ENCODE data around the gene DLG2. TPM values are rescaled to one million over a fixed set of nuclear protein-coding genes. Genes with fewer than 3 reads are reported as not detected.

The DLG2 gene
- total and polyA plus RNA-seq, 4 donors, result 0.30 to 5.5 (median 0.68) TPM

DNA sequence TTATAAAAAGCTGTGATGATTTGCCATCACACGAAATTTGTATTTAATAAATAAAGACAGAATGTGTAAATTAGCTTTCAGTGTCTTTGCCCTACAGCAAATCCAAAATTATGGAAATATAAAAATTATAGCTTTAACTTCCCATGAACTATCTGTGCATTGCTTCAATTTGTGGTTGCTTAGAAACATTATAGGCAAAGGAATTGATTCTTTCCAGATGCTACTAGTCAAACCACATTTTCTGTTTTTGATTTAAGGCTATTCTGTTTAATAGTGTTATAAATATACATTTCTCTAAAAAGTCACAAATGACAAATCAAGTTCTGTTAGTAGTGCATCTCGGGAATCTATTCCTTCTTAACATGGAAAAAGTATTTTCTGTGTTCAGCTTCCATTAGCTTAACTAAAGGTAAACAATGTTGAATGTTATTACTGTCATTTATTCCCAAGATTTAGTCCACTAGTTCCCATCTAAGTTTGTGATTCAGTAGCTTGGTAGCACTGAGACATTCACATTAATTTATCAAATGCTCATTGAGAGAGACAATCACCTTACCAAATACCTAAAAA is 1254.7 kb downstream of the DLG2 start:
- Histone ChIP-seq H3K9ac (ENCODE audit: low read depth in 1 of 2, low read length in 2 of 2) (no peak overlapping the region), H3K4me3 (ENCODE audit: low read depth in 1 of 3, low read length in 3 of 3) (no peak overlapping the region), H3K27ac (ENCODE audit: low read depth in 1 of 2, low read length in 2 of 2) (no peak overlapping the region), H3K9me3 (ENCODE audit: control insufficient read depth in 4 of 4, low read length in 3 of 4) (no peaks in the 10 kb centered on the region), H3K4me1 (ENCODE audit: control insufficient read depth in 4 of 4, insufficient read depth in 4 of 4, low read length in 3 of 4) (no peaks in the 10 kb centered on the region), H3K36me3 (ENCODE audit: control insufficient read depth in 4 of 4, insufficient read depth in 3 of 4, low read depth in 1 of 4, low read length in 3 of 4) (no peaks in the 10 kb centered on the region), H3K27me3 (ENCODE audit: control insufficient read depth in 4 of 4, insufficient read depth in 4 of 4, low read length in 3 of 4) (no peaks in the 10 kb centered on the region)
- no peak for TF ChIP-seq HNF4A (conservative IDR thresholded peaks at IDR 0.05)
- no peak for TF ChIP-seq EGR1 (IDR thresholded peaks at IDR 0.05; ENCODE audit: low read depth in 2 of 2)
- no peak for TF ChIP-seq HNF4G (IDR thresholded peaks at IDR 0.05)
- TF ChIP-seq, protein P1, sequence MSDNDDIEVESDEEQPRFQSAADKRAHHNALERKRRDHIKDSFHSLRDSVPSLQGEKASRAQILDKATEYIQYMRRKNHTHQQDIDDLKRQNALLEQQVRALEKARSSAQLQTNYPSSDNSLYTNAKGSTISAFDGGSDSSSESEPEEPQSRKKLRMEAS (IDR thresholded peaks at IDR 0.05), result no peak
- TF ChIP-seq CTCF (IDR thresholded peaks at IDR 0.05; ENCODE audit: low read depth, low read length, missing input control), result no peak
- TF ChIP-seq JUND (IDR thresholded peaks at IDR 0.05), result no peak
- TF ChIP-seq YY1 (IDR thresholded peaks at IDR 0.05), result no peak
- TF ChIP-seq FOXA1 (IDR thresholded peaks at IDR 0.05), result no peak
- no peak for TF ChIP-seq RAD21 (IDR thresholded peaks at IDR 0.05)
- TF ChIP-seq, protein P2, sequence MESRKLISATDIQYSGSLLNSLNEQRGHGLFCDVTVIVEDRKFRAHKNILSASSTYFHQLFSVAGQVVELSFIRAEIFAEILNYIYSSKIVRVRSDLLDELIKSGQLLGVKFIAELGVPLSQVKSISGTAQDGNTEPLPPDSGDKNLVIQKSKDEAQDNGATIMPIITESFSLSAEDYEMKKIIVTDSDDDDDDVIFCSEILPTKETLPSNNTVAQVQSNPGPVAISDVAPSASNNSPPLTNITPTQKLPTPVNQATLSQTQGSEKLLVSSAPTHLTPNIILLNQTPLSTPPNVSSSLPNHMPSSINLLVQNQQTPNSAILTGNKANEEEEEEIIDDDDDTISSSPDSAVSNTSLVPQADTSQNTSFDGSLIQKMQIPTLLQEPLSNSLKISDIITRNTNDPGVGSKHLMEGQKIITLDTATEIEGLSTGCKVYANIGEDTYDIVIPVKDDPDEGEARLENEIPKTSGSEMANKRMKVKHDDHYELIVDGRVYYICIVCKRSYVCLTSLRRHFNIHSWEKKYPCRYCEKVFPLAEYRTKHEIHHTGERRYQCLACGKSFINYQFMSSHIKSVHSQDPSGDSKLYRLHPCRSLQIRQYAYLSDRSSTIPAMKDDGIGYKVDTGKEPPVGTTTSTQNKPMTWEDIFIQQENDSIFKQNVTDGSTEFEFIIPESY (IDR thresholded peaks at IDR 0.05), result no peak
- TF ChIP-seq SP1 (IDR thresholded peaks at IDR 0.05), result no peak
- no peak for TF ChIP-seq TAF1 (conservative IDR thresholded peaks at IDR 0.05)
- no peak for TF ChIP-seq GABPA (IDR thresholded peaks at IDR 0.05 in 1 of 2, conservative IDR thresholded peaks at IDR 0.05 in 1 of 2)
- no peak for TF ChIP-seq ATF3 (IDR thresholded peaks at IDR 0.05)
- TF ChIP-seq FOXA2 (IDR thresholded peaks at IDR 0.05), result no peak
- no peak for DNase-seq (ENCODE audit: low spot score)
- WGBS, result 77% methylated on average over 2 of the region's 2 CpGs

DNA sequence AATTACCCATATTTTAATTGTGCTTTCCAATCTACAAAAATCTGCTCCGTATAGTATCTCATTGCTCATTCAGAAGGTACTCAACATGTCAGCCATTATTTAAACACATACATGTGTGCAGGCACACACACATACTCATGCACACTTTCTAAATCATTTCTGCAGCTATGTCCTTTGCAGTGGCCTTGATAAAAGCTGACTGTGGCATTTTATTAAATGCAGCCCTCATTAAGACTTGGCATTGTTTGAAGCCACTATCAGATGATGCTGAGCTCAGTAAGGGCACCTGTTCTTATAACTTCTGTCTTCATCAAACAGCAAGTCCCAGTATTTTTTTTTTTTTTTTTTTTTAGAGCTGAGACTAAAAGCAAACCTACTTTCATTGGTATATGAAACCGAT is 1269.1 kb downstream of the DLG2 start:
- H3K36me3 ChIP-seq (ENCODE audit: control insufficient read depth in 4 of 4, insufficient read depth in 3 of 4, low read depth in 1 of 4, low read length in 3 of 4), result no peaks in the 10 kb centered on the region
- no peak overlapping the region for H3K27ac ChIP-seq (ENCODE audit: low read depth in 1 of 2, low read length in 2 of 2)
- H3K9me3 ChIP-seq (ENCODE audit: control insufficient read depth in 4 of 4, low read length in 3 of 4), result no peaks in the 10 kb centered on the region
- H3K9ac ChIP-seq (ENCODE audit: low read depth in 1 of 2, low read length in 2 of 2), result no peak overlapping the region
- no peaks in the 10 kb centered on the region for H3K4me1 ChIP-seq (ENCODE audit: control insufficient read depth in 4 of 4, insufficient read depth in 4 of 4, low read length in 3 of 4)
- 74% methylated on average over 2 of the region's 2 CpGs for WGBS
- no peaks in the 10 kb centered on the region for H3K27me3 ChIP-seq (ENCODE audit: control insufficient read depth in 4 of 4, insufficient read depth in 4 of 4, low read length in 3 of 4)
- H3K4me3 ChIP-seq (ENCODE audit: low read depth in 1 of 3, low read length in 3 of 3), result no peak overlapping the region
- no peak for DNase-seq (ENCODE audit: low spot score)
- TF ChIP-seq, protein P2 (IDR thresholded peaks at IDR 0.05), result no peak
- TF ChIP-seq JUND (IDR thresholded peaks at IDR 0.05) (no peak), HNF4A (conservative IDR thresholded peaks at IDR 0.05) (no peak), RAD21 (IDR thresholded peaks at IDR 0.05) (no peak), CTCF (IDR thresholded peaks at IDR 0.05; ENCODE audit: low read depth, low read length, missing input control) (no peak), ATF3 (IDR thresholded peaks at IDR 0.05) (no peak), FOXA2 (IDR thresholded peaks at IDR 0.05) (no peak), GABPA (IDR thresholded peaks at IDR 0.05 in 1 of 2, conservative IDR thresholded peaks at IDR 0.05 in 1 of 2) (no peak), FOXA1 (IDR thresholded peaks at IDR 0.05) (no peak), SP1 (IDR thresholded peaks at IDR 0.05) (no peak), HNF4G (IDR thresholded peaks at IDR 0.05) (no peak), REST (IDR thresholded peaks at IDR 0.05) (no peak), YY1 (IDR thresholded peaks at IDR 0.05) (no peak), TAF1 (conservative IDR thresholded peaks at IDR 0.05) (no peak), EGR1 (IDR thresholded peaks at IDR 0.05; ENCODE audit: low read depth in 2 of 2) (no peak)
- TF ChIP-seq, protein P1 (IDR thresholded peaks at IDR 0.05), result no peak
